Kidney capillary endothelial cell (primary cell): ENCODE results near the gene MCEMP1.

Experiments used
- DNase-seq: peaks from one replicate; pipeline ENCODE4 v3.0.0-alpha.2; 2018; ENCODE audit warnings: low spot score

MCEMP1 gene

DNA sequence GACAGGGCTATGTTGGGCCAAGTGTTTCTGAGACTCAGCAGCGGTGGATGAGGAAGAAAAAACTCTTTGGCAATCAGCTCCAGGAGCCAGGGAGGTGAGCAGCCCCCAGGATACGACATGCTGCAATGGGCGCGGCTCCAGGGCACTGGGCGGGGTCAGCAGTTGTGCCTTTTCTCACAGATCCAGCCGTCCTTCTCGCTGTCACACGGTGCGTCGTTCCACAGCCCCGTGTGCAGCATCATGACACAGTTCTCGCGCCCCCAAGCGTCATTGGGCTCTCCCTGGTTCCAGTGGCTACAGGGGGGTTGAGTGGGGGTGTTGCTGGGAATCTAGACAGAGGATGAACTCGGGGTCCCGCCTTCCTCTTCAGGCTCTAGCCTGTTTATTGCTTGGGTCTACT lies 52.3 kb downstream of the MCEMP1 start:
- no peak for DNase-seq
